Measurements from ENCODE around the gene XYLT1.

Gene XYLT1

GRCh38 chr16:17293813-17294558 lies 176.8 kb downstream of the XYLT1 start:
- no peak for DNase-seq (ENCODE audit: low read depth in 2 of 3, low spot score in 2 of 3)

- no peak for DNase-seq (ENCODE audit: low read depth in 2 of 3, low spot score in 2 of 3)
Observed at GRCh38 chr16:17291289-17291688, 179.5 kb downstream of the XYLT1 start.

GRCh38 chr16:17289674-17290635 lies 180.8 kb downstream of the XYLT1 start:
- DNase-seq (ENCODE audit: low read depth in 2 of 3, low spot score in 2 of 3) = no peak

- no peak for DNase-seq (ENCODE audit: low read depth in 2 of 3, low spot score in 2 of 3)
Observed at GRCh38 chr16:17289050-17289449, 181.7 kb downstream of the XYLT1 start.

GRCh38 chr16:17287166-17287800 lies 183.5 kb downstream of the XYLT1 start:
- DNase-seq (ENCODE audit: low read depth in 2 of 3, low spot score in 2 of 3) = no peak

- DNase-seq (ENCODE audit: low read depth in 2 of 3, low spot score in 2 of 3) = no peak
Observed at GRCh38 chr16:17286443-17286842, 184.3 kb downstream of the XYLT1 start.

GRCh38 chr16:17283016-17283415 lies 187.7 kb downstream of the XYLT1 start:
- DNase-seq (ENCODE audit: low read depth in 2 of 3, low spot score in 2 of 3) = no peak

GRCh38 chr16:17282247-17282646 lies 188.5 kb downstream of the XYLT1 start:
- DNase-seq (ENCODE audit: low read depth in 2 of 3, low spot score in 2 of 3) = no peak

GRCh38 chr16:17281052-17281451 lies 189.7 kb downstream of the XYLT1 start:
- no peak for DNase-seq (ENCODE audit: low read depth in 2 of 3, low spot score in 2 of 3)

- DNase-seq (ENCODE audit: low read depth in 2 of 3, low spot score in 2 of 3) = no peak
Observed at GRCh38 chr16:17278988-17279387, 191.8 kb downstream of the XYLT1 start.

GRCh38 chr16:17277981-17278381 lies 192.8 kb downstream of the XYLT1 start:
- DNase-seq (ENCODE audit: low read depth in 2 of 3, low spot score in 2 of 3) = no peak

- no peak for DNase-seq (ENCODE audit: low read depth in 2 of 3, low spot score in 2 of 3)
Observed at GRCh38 chr16:17276610-17277009, 194.2 kb downstream of the XYLT1 start.

GRCh38 chr16:17276010-17276530 lies 194.7 kb downstream of the XYLT1 start:
- no peak for DNase-seq (ENCODE audit: low read depth in 2 of 3, low spot score in 2 of 3)

- no peak for DNase-seq (ENCODE audit: low read depth in 2 of 3, low spot score in 2 of 3)
Observed at GRCh38 chr16:17275076-17276009, 195.4 kb downstream of the XYLT1 start.

- peak in 2 of 3 experiments; percentile 6 to 17 for DNase-seq (ENCODE audit: low read depth in 2 of 3, low spot score in 2 of 3)
Observed at GRCh38 chr16:17273142-17273561, 197.6 kb downstream of the XYLT1 start.

GRCh38 chr16:17272716-17273115 lies 198.0 kb downstream of the XYLT1 start:
- DNase-seq (ENCODE audit: low read depth in 2 of 3, low spot score in 2 of 3) = no peak

- no peak for DNase-seq (ENCODE audit: low read depth in 2 of 3, low spot score in 2 of 3)
Observed at GRCh38 chr16:17271687-17272086, 199.1 kb downstream of the XYLT1 start.

GRCh38 chr16:17270683-17271109 lies 200.1 kb downstream of the XYLT1 start:
- no peak for DNase-seq (ENCODE audit: low read depth in 2 of 3, low spot score in 2 of 3)

- no peak for DNase-seq (ENCODE audit: low read depth in 2 of 3, low spot score in 2 of 3)
Observed at GRCh38 chr16:17270111-17270510, 200.6 kb downstream of the XYLT1 start.

GRCh38 chr16:17269439-17269838 lies 201.3 kb downstream of the XYLT1 start:
- no peak for DNase-seq (ENCODE audit: low read depth in 2 of 3, low spot score in 2 of 3)

All from activated CD8-positive, alpha-beta memory T cell treated with anti-CD3 and anti-CD28 coated beads for 48 hours (primary cell).